ENCODE data around the gene FAF1.
"Not testable (repeated sequence)": the region's sequence is repeated elsewhere in the genome, so short reads cannot be mapped to it uniquely, and the experiment has no call there.

The FAF1 gene

DNA sequence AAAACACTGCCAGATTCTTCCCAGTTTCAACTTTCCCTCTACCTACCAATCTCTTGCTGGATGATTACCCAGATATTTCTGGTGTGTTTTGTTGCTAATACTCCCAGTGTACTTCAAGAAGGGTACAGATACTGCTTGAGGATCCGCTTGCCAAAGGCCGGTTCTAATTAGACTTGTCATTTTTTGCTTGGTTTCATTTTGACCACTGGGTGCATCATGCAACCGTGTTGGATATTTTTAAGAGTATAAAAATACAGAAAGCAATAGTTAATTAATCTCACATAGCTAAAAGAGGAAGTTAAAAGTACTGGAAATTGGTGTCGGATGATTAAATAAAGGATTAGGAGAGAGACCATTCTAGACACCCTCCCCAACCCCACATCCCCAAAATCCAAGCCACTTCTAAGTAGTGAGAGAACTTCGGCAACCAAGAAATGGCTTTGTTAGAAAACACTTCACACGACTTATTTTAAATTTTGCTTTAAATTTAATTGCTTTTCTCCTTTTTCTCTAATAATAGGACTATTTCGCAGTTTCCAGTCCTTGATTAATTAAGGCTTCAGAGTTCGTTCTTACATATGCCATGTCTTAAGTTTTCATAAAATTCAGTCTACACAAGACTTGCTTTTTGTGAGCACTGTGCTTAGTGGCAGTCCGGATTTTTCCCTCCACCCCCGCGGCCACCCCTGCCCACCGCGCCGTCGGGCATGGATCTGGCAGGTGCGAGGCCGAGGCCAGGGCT is 7.5 kb upstream of the FAF1 start:
- peak; percentile 45 for DNase-seq (ENCODE audit: low spot score)
- TF ChIP-seq, protein P1, sequence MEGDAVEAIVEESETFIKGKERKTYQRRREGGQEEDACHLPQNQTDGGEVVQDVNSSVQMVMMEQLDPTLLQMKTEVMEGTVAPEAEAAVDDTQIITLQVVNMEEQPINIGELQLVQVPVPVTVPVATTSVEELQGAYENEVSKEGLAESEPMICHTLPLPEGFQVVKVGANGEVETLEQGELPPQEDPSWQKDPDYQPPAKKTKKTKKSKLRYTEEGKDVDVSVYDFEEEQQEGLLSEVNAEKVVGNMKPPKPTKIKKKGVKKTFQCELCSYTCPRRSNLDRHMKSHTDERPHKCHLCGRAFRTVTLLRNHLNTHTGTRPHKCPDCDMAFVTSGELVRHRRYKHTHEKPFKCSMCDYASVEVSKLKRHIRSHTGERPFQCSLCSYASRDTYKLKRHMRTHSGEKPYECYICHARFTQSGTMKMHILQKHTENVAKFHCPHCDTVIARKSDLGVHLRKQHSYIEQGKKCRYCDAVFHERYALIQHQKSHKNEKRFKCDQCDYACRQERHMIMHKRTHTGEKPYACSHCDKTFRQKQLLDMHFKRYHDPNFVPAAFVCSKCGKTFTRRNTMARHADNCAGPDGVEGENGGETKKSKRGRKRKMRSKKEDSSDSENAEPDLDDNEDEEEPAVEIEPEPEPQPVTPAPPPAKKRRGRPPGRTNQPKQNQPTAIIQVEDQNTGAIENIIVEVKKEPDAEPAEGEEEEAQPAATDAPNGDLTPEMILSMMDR (IDR thresholded peaks at IDR 0.05; ENCODE audit: extremely low read depth, insufficient read depth, missing control alignments), result no peak
- in situ Hi-C loops (cut with MboI; ENCODE audit: low pct_unique_long_range_greater_than_20kb, low sequenced_read_pairs, unreplicated experiment), result no loop called here

DNA sequence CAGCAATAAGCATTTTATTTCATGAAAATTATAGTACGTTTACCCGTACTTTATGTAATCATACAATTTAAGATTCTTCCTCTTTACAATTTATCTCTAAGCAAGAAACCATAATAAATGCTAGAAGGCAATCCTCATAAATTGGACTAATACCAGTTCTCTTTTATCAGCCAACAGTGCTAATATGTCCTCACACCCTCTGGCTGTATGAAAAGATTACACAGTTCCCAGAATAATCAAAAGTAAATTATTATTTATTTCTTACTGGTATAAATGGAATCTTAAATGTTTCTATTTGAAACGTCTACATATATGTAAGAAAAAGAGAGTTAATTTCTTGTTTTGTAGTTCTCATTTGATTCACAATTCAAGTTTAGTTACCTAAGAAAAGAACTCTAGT is 6.9 kb upstream of the FAF1 start:
- in situ Hi-C loops (cut with MboI; ENCODE audit: low pct_unique_long_range_greater_than_20kb, low sequenced_read_pairs, unreplicated experiment), result no loop called here
- TF ChIP-seq, protein P1 (IDR thresholded peaks at IDR 0.05; ENCODE audit: extremely low read depth, insufficient read depth, missing control alignments), result no peak
- DNase-seq (ENCODE audit: low spot score), result no peak

DNA sequence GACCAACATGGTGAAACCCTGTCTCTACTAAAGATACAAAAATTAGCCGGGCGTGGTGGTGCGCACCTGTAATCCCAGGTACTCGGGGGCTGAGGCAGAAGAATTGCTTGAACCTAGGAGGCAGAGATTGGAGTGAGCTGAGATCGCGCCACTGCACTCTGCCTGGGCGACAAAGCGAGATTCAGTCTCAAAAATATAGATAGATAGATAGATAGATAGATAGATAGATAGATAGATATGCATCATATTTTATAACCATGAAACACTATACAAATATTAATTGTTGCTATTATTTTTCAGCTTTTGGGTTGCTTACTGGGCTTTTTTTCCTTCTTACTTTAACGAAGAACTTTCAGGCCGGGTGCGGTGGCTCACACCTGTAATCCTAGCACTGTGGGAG is 4.8 kb upstream of the FAF1 start:
- TF ChIP-seq, protein P1 (IDR thresholded peaks at IDR 0.05; ENCODE audit: extremely low read depth, insufficient read depth, missing control alignments), result no peak

DNA sequence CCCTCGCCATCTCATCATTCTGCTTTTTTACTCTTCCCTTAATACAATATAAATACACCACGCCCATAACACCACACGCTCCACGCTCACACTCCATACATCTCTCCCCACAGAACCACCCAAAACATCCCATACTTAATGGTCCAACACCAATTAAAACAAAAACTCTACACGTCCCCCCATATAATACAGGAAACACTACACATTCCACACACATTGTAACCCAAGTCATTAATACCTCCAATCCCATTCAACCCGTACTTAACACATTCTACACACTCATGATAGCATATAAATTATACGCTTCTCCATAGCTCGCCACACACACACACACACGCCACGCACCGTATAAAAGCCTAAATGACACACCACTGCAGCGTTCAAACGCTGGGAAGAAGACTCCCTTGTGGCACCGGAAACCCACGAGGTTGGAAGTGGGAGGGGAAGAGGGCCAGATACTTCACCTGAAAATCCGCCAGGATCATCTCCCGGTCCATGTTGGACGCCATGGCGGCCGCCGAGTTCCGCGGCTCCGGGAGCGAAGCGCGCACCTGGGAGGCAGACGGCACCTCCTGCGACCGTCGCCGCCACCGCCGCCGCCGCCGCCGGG is 659 bp downstream of the FAF1 start:
- TF ChIP-seq, protein P1 (IDR thresholded peaks at IDR 0.05; ENCODE audit: extremely low read depth, insufficient read depth, missing control alignments), result no peak
- peak; percentile 46 for DNase-seq (ENCODE audit: low spot score)
- in situ Hi-C loops (cut with MboI; ENCODE audit: low pct_unique_long_range_greater_than_20kb, low sequenced_read_pairs, unreplicated experiment), result no loop called here

More for the DNA sequence above, 4.8 kb upstream of the FAF1 start:
- no peak for DNase-seq (ENCODE audit: low spot score)
- in situ Hi-C loops (cut with MboI; ENCODE audit: low pct_unique_long_range_greater_than_20kb, low sequenced_read_pairs, unreplicated experiment), result no loop called here

DNA sequence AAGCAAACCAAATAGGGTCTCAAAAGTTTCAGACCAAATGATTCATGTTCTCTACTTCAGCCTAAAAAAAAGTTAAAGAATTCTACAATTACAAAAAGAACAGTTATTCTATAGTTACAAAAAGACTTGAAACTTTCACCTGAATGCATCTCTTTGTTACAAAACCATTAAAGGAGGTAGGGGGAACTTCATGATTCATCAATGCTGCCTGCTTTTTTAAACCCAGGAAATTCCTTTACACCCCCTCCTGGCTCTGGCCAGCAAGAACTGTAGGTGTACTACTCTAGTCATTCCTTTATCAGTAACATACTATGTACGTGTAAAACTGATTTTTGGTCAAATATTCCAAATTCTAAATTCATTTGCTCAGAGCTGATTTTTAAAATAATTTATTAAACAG is 5.0 kb downstream of the FAF1 start:
- in situ Hi-C loops (cut with MboI; ENCODE audit: low pct_unique_long_range_greater_than_20kb, low sequenced_read_pairs, unreplicated experiment), result no loop called here
- TF ChIP-seq, protein P1 (IDR thresholded peaks at IDR 0.05; ENCODE audit: extremely low read depth, insufficient read depth, missing control alignments), result no peak
- DNase-seq (ENCODE audit: low spot score), result no peak

DNA sequence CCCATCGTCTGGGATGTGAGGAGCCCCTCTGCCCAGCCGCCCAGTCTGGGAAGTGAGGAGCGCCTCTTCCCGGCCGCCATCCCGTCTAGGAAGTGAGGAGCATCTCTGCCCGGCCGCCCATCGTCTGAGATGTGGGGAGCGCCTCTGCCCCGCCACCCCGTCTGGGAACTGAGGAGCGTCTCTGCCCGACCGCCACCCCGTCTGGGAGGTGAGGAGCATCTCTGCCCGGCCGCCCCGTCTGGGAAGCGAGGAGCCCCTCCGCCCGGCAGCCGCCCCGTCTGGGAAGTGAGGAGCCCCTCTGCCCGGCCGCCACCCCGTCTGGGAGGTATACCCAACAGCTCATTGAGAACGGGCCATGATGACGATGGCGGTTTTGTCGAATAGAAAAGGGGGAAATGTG is 7.5 kb downstream of the FAF1 start:
- in situ Hi-C loops (cut with MboI; ENCODE audit: low pct_unique_long_range_greater_than_20kb, low sequenced_read_pairs, unreplicated experiment); DNase-seq (ENCODE audit: low spot score): not testable (repeated sequence)

DNA sequence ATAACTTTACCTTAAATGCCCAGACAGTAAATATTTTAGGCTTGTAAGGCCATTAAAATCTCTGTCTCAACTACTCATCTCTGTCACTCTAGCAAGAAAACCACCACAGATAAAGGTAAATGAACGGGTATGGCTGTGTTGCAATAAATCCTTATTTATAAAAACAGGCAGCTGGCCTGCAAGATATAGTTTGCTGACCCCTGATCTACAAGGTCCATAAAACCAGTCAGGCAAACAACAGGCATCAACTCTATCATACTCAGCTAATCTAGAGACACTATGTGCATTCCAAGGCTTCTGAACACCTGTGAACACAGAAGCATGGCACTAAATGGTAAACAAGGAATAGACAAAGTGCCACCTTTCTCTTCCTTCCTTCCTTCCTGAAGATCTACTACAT is 9.7 kb downstream of the FAF1 start:
- in situ Hi-C loops (cut with MboI; ENCODE audit: low pct_unique_long_range_greater_than_20kb, low sequenced_read_pairs, unreplicated experiment), result no loop called here
- TF ChIP-seq, protein P1 (IDR thresholded peaks at IDR 0.05; ENCODE audit: extremely low read depth, insufficient read depth, missing control alignments), result no peak
- DNase-seq (ENCODE audit: low spot score), result no peak
